ENCODE measurements around the gene PARD6G.

The PARD6G gene

DNA sequence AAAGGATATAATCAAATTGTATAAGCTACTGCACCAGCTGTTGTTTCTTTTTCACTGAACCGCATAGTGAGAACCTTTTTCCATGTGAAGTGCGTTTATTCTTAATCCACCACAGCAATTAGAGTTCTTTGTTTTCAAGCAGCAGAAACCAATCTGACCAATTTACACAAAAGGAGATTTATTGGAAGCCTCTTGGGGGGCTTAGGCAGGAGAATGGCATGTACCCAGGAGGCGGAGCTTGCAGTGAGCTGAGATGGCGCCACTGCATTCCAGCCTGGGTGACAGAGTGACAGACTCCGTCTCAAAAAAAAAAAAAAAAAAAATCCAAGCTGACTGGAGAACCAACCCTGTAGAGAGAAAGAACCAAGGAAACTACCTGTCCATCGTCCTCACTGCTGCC, 128.2 kb downstream of the PARD6G start:
- no peak for DNase-seq

GRCh38 chr18:80115035-80115434, 132.3 kb downstream of the PARD6G start:
- DNase-seq: no peak

DNA sequence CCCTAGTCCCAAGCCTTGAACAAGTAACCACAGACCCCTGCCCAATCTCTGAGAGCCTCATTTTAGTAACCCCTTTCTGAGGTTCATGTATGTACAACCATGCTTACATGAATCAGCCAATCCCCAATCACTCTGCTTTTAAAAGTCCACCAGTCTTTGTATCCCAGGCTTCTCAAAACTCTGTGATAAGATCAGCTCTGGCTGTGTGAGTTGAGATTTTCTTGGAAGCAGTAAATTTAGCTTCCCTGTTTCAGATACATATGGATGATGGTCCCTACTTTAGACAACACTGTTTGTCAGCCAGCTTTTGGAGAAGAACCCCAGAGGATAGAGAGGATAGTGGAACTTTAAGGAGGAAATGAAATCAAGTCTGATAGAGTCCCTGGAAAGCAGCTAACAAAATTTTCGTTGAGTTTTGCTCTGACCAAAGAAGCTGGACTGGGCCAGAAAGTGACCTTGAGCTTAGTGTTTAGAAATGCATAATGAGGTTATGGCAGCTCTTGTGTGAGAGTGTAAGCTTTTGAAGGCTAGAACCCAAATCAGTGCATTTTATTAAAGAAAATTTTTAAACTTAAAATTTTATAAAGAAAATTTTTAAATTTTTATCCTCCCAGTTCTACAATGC, 134.6 kb downstream of the PARD6G start:
- DNase-seq: no peak

DNA sequence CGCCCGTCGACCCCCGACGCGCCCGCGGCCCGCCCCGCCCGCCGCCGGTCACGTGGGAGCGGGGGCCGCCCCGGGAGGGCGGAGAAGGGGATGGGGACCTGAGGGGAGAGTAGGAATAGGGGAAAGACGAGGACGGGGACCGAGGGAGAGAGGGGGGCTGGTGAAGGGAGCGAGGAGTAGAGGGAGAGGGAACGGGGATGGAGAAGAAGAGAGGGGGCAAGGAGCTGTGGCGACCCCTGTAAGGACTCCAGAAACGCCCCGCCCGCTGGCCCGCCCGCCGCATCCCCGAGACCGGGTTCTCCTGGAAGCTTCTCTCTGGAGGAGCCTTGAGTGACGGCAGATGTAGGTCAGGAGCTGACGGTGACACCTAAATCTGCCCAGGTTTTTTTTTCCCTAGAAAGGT, 137.6 kb downstream of the PARD6G start:
- DNase-seq: peak in 40 of 56 donors; percentile 5 to 77 (median 32)

GRCh38 chr18:80108739-80109675, 138.3 kb downstream of the PARD6G start, which contains the start of gene ADNP2:
Gene ADNP2 (plus strand): TSS chr18:80109262. CDS start chr18:80117543, 8,281 bp downstream.
- peak; percentile 16 to 99 (median 84) for DNase-seq

DNA sequence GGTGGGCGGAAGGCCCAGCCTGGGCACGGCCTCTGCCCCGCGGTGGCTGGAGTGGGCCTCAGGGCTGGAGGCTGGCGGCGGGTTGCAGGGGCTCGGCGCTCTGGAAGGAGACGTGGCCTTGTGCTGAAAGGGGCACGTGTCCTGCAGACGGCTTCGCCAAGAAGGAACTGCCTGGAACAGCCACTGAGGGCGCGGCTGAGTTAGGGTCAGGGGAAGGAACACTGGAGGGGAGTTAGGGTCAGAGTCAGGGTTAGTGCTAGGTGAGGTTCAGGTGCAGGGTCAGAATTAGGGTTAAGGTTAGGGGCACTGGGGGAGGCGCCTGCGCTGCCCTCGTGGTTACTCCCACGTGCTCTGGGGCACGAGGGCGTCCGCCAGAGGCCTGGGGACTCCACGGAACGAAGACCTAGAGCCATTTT, 139.2 kb downstream of the PARD6G start:
- no peak for DNase-seq

DNA sequence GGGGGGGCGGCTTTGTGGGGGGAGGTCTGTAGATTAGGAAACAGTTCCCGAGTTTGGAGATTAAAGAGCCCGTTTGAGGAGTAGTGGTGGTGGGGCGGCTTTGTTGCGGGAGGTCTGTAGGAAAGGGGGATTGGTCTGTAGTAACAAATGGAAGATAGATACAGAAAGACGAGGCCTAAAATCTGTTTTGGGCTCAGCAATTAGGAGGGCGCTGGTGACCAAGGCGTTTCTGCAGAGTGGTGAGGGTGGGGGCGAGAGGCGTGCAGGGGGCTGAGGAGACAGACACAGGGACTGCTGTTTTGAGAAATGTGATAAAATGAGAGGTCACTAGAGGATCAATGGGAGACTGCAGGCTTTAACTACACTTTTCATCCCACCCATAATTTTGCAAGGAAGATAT, 139.9 kb downstream of the PARD6G start:
- no peak for DNase-seq

Data from nucleus accumbens (tissue), 56 donors.